NCI-H1417 treated with DMSO at 0.1 percent for 48 hours (cell line): ENCODE results near the gene RBM33.
A peak's percentile ranks its signal among the peaks of the same experiment; 100 is the strongest.
"Not testable (repeated sequence)": the region's sequence is repeated elsewhere in the genome, so short reads cannot be mapped to it uniquely, and the experiment has no call there.

ENCODE experiments used
- DNase-seq: peaks from one replicate; lab custom pipeline; 2025; lab: John Stamatoyannopoulos, UW

Gene RBM33, protein sequence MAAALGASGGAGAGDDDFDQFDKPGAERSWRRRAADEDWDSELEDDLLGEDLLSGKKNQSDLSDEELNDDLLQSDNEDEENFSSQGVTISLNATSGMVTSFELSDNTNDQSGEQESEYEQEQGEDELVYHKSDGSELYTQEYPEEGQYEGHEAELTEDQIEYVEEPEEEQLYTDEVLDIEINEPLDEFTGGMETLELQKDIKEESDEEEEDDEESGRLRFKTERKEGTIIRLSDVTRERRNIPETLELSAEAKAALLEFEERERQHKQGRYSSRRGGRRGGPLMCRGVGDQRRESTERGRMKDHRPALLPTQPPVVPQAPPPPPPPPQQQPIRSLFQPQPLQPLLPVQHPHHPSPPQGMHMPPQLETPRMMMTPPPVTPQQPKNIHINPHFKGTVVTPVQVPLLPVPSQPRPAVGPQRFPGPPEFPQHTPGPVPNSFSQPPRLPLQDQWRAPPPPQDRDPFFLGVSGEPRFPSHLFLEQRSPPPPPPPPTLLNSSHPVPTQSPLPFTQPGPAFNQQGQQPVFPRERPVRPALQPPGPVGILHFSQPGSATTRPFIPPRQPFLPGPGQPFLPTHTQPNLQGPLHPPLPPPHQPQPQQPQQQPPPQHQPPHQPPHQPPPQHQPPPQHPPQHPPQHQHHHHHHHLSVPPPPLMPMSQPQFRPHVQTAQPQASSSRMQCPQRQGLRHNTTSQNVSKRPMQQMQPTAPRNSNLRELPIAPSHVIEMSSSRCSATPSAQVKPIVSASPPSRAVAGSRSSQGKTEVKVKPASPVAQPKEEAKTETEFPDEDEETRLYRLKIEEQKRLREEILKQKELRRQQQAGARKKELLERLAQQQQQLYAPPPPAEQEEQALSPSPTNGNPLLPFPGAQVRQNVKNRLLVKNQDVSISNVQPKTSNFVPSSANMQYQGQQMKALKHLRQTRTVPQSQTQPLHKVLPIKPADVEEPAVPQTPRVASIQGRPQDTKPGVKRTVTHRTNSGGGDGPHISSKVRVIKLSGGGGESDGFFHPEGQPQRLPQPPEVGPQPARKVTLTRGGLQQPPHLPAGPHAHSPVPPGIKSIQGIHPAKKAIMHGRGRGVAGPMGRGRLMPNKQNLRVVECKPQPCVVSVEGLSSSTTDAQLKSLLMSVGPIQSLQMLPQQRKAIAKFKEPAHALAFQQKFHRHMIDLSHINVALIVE

DNA sequence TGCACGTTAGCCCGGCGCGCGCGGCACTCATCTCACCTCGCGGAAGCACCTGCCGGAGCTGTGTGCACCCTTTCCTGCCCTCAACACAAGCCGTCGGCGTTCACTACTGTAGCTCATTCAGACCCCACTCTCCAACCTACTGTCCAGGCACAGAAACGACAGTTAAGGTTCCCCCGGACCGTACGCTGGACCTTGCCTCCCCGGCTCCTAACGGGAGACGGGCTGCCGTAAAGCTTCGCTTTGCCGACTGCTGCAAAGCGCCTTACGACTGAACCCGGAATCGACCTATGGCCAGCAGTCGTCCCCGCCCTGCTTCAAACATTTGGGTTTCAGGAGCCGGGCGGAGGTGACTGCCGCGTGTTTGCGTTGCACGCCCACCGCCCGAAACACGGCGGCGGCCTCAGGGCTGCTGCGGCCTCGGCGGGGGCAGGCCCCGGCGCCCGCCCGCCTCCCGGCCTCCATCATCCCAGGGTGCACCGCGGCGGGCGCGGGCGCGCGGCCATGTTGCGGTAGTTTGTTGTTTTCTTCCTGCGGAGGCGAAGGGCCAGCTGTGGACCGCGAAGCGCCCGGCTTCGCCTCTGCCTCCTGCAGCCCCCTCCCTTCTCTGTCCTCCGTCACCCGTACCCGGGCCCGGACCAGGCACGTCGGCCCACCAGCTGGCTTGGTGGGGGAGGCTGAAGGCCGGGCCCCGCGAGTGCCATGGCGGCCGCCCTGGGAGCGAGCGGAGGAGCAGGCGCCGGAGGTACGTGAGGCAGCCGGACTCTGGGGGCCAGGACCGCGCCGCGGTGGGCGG is at the start of gene RBM33:
Gene RBM33 (plus strand): TSS at position 484 of the 793 bp plus-strand sequence. CDS start 216 bp downstream, at position 700.
- peak; percentile 77 for DNase-seq

DNA sequence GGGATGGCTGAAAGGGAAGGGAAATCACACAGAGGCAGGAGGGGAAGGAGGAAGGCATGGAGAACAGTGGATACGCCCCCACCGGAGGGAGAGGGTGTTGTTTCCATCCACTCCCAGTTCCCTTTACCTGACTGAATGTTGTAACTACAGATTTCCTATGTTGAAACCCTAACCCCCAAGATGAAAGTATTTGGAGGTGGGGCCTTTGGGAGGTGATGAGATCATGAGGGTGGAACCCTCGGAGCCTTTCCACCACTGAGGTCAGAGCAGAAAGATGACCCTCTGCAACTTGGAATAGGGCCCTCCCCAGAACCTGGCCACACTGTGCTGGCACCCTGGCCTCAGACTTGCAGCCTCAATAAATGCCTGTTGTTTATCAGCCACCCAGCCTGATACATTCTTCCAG is 49.5 kb upstream of the RBM33 start:
- no peak for DNase-seq

DNA sequence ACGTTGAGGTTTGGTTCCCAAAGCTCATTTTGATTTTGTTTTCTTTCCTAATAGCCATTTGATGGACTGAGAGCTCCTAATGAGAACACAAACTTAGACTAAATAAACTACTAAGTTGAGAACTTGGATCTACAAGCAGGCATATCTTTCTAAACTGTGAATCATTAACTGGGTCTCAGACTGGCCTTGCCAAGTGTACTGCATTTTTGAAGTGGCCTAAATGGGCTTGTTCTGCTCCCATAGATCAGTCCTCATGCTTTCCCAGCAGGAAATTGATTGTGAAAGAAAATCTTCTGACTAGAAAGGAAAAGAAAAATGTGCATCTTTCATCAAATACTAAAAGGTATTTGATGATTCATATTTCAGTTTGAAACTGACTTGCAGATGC is 46.7 kb upstream of the RBM33 start:
- no peak for DNase-seq

DNA sequence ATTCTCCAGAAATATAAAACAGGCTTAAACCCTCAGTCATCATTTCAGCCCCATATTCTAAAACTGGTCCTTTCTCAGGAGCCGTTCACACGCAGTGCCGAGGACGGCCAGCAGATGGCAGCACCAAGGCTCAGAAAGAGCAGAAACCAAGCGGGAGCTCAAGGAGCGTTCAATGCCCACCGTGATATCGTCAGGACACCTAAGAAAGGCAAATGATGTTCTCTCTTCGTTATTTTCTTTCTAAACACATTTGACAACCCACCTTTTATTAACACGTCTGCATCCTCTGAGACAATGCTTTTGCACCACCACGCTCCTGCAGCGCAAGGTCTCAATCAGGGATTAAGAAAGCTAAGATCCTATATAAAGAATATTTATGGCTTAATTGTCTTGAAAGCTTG is 45.7 kb upstream of the RBM33 start:
- DNase-seq, result peak; percentile 31

DNA sequence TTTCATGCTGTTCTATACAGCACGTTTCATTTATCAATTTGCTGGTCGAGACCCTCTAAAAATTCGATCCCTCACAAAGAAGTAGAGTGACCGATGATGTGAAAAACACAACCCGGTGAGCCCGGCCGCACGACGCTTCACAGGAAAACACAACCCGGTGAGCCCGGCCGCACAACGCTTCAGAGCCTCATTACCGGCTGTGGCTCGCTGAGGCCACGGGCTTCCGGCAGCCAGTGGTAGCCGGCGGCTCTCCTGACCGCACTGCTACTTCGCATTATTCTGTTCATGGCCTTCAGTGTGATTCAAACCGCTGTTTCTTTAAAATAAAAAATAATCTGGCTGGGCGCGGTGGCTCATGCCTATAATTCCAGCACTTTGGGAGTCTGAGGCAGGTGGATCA is 42.3 kb upstream of the RBM33 start:
- DNase-seq, result no peak

DNA sequence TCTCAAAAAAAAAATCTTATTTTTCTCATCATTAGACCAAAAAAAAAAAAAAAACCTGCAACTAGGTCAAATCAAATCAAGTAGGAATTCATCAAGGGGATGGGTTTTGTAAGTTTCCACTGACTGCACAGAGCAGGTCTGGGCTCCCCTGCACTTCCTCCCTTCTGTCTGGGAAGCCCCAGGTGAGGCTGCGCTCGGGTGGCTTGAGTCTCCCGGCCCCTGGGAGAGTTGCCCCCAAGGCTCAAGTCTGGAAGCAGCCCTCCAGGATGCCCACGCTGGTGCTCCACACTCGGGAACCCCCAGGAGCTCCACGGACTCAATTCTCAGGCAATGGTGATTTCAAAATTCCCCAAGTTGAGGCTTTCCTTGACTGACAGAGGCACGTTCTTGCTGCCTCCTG is 41.7 kb upstream of the RBM33 start:
- DNase-seq, result no peak

DNA sequence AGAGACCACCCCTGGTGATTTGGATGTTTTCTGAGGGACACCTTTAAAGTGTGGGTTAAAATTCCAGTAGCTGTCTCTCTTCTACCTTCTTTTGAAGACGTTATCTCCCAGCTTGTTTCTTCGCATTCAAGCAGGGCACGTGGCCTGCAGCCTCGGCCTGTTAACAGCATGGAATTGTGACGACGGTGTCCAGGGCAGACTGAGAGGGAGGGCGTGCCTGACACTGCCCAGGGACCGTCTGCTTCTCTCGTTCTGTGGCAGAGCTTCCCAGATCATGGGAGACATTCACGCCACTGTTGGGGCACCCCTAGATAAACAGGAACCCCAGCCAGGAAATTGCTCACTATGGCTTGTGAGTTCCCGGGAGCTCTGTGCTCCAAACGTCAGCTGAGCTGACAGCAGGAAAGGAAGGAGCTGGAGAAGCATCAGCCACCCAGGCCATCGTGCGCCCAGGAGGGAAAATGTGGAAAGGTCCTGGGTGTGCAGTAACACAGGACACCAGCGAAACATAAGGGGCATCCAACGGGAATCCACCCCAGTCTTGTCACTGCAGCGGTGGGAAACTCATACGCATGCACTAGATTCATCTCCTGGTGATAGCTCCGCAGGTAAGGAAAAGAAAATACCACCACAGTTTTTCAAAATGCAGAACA is 41.1 kb upstream of the RBM33 start:
- DNase-seq, result no peak

DNA sequence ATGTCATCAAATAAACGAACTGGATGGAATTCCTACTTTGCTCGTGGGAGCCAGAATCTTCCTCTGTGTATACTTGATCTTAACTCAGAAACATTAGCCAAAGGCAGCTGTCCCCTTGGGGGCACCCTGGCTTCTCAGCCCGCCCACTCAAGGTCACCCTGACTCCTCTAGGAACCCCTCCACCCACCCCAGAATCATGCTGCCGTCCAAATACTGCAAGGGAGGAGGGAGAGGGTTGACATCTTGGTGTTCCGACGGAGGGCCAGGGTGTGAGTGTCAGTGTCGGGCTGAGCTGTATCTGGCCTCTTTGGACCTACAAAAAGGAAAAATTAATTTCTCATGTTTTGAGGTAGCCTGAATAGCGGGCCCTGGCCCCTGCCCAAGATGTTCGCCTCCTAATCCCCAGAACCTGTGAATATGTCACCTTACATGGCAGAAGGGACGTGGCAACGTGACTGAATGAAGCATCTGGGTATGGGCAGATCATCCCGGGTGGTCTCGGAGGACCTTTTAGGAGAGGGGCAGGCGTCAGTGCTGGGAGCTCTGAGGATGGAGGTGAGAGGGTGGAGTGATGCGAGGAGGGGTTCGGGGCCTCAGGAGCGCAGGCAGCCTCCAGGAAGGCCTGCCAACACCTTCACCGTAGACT is 40.5 kb upstream of the RBM33 start:
- no peak for DNase-seq

DNA sequence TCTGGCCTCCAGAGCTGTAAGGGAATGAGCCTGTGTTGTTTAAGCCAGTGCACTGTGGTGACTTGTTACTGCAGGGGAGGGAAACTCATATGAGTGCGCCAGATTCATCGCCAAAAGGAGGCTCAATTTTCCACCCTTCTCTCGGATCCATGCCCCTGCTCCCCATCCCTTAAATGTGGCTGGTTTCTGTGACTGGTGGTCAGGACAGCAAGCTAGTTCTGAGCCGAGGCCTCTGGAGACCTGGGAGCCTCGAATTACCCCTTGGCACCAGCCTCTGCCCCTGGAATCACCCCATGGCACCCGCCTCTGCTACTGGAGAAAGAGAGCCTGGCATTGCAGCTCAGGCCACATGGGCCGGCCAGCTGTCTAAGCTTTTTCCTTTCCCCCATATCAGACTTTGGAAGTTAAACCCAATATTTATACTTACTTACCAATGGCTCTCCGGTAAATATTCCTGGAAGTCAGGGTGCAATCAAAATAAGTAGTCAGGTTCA is 39.9 kb upstream of the RBM33 start:
- no peak for DNase-seq

DNA sequence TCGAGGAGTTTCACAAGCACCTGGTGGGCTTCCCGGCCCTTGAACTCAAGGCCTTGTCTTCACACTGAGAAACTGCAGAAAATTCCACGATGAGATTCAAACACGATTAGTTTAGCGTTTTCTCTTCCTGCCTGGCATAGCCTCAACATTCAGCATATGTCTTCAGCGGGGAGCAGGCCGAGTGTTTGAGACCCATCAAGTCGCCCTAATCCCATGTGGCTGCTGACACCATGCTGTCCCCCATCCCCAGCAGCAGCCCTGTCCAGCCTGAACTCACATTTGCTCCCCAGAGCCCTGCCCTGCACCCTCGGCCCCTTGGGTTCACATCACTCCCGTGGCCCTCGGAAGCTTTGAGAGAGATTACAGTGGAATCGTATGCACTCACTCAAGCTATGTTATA is 35.3 kb upstream of the RBM33 start:
- no peak for DNase-seq

DNA sequence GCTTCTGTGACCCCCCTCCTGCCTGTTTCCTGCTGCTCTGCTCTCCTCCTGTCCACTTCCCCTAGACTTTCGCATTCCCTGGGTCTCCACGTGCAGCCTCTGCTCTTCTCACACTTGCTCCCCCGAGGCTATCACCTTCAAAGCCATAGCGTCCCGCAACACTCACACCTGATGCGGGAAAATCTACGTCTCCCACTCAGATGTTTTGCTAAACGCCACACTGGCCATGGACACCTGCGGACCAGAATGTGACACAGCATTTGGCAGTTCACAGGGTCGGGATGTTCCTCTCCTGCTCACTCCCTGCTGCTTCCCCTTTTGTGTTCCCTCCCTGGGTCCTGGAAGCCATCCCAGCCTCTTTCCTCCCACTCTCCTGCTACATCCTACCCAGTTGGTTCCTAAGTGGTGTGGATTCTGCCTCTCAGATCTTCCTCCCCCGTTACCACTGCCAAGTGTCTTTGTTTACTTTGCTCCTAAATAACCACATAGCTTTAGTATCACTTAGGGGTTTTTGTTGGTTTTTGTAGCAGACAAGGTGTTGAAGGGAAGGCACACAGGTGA is 33.7 kb upstream of the RBM33 start:
- DNase-seq, result no peak

DNA sequence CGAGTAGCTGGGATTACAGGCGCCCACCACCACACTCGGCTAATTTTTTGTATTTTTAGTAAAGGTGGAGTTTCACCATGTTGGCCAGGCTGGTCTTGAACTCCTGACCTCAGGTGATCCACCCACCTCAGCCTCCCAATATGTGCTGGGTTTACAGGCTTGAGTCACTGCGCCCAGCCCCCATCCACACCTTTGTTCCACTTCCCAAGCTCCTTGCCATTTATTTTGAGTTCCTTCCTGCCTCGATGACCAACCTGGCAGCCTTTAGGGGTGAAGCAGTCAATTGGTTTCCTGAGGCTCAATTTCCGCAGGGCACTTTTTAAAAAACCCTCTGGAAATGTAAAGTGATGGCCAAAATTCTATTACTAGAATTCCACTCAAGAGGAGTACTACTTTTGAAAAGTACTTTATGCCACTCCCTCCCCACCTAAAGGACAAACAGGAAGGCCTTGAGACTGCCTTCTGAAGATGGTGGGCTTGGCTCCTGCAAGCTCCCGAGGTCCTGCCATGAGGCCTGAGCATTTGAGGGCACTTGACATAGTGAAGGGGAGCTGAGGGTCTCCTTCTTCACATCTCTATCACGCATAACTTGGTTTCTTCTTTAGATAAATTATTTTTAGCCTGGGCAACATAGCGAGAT is 32.5 kb upstream of the RBM33 start:
- DNase-seq, result no peak

DNA sequence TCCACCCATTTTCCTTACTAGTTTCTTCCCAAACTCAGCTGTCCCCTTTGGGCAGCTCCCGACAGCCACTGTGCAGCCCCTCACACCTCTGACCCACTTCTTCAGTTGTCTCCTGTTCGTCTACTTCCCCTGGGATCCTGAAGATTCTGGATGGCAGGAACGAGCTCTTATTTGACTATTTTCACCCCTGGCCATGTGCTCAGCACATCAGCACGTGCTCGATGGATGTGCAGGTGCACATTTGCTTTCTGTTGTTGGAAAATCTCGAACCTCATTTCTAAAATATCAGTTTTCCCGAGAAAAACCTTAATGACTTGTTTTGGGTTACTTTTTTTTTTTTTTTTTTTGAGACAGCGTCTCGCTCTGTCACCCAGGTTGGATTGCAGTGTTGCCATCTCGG is 31.8 kb upstream of the RBM33 start:
- DNase-seq, result no peak

DNA sequence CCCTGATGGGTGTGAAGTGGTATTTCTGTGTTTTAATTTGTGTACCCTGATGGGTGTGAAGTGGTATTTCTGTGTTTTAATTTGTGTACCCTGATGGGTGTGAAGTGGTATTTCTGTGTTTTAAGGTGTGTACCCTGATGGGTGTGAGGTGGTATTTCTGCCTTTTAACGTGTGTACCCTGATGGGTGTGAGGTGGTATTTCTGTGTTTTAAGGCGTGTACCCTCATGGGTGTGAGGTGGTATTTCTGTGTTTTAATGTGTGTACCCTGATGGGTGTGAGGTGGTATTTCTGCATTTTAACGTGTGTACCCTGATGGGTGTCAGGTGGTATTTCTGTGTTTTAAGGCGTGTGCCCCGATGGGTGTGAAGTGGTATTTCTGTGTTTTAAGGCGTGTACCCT is 29.4 kb upstream of the RBM33 start:
- DNase-seq, result not testable (repeated sequence)

DNA sequence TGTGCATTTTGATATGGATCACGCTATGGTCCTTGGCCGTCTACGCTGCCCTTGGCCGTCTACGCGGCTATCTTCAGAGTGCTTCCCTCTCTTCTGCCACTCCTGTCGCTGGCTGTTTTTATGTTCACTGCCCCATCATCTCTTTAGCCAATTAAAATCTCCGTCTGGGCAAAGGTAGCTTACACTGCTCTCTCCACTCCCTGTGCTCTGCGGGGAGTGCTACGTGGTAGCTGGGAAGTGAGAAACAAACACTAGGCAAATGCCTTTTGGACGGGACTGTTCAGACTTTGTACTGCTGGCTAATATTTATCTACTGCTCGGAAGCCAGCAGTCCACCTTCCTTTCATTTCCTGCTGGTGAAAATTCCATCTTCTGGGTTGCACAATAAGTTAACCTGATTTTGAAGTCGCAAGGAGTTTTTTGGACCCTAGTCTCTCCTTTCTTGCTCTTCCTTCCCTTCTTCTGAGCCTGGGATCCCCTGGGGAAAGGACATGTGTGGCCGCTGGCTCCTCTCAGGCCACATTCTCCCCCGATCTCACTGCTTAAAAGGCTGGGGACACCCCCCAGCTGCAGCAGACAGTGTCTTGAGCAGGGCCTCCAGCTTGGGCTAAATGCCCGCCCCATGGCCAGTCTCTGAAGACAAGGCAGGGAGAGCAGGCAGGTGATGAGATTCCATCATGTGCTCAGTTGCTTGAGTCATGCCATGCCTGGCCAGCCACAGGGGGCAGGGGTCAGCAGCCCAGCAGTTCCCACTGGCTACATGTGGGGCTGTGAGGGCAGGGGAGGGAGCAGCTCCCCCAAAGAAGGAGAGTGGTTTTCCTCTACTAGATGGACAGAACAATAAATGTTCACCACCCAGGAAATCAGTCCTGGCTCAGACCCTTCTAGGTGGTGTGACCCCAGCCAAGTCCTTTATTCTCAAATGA is 25.5 kb upstream of the RBM33 start:
- no peak for DNase-seq

DNA sequence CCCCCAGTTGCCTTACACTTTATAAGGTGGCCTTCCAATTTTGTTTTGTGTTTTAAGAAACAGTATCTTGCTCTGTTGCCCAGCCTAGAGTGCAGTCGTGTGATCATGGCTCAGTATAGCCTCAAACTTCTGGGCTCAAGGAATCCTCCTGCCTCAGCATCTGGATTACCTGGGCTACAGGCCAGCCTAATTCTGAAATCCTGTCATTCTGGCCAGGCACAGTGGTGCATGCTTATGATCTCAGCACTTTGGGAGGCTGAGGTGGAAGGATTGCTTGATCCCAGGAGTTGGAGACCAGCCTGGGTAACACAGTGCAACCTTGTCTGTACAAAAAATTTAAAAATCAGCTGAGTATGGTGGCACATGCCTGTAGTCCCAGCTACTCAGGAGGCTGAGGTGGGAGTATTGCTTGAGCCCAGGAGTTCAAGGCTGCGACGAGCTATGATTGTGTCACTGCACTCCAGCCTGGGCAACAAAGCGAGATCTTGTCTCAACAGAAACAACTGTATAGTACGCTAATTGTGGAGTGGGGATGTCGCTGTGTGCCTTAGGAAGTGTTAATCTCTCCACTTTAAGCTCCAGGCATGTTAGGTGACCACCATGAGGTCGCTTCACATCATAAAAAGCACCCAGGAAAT is 24.7 kb upstream of the RBM33 start:
- no peak for DNase-seq

DNA sequence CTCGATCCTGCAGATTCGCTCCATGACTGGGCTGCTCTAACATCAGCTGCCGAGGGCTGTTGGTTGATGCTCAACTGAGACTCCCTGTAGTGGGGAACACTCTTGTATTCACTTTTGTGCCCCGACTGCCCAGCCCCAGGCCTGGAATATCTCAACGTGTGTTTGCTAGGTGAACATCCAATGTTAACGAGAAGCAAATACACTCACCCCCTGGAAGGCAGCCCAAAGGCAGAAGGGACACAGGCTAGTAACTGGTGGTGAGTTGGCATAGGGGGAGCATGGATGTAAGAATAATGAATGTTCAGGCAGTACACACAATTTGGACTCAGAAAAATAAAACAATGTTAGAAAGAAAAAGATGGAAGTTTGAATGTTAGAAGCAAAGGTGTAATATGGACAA is 24.0 kb upstream of the RBM33 start:
- DNase-seq, result no peak

DNA sequence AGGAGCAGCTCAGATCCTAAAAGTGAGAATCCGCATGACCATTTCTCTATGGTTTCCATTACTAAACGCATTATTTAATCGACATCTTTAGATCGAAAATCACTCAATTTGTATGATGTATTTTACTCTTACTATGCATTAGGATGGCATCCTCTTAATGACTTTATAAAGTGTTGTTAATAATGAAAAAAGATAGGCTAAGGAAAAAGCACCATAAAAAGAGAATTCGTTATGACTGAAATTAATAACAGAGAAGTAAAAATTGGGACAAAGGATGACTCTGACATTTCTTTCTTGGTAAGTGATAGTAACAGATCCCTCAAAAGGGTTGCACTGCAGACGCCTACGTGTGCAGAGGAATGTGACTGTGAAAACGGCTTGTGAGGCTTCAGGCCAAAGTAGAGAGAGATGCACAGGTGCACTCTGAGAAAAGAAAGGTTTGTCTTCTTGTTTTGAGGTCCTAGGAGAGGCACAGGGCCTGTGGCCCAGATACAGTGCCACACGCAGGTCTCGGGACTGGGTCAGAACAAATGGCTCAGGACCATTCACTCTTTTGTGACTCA is 23.0 kb upstream of the RBM33 start:
- DNase-seq, result no peak
